AG04449 (cell line): ENCODE data around the gene FAM89B.

ENCODE experiments used
- CTCF ChIA-PET: fragments of 350-600 bp; formaldehyde crosslinking; extraction: SDS; loops from one replicate; lab custom pipeline; 2021; ENCODE audit warnings: antibody characterized with exemption; lab: Yijun Ruan, JAX
- POLR2A ChIA-PET: fragments of 400-600, 350-600 bp; formaldehyde crosslinking; extraction: SDS; loops from one replicate; lab custom pipeline; 2020; ENCODE audit warnings: antibody characterized with exemption, inconsistent platforms; lab: Yijun Ruan, JAX
- DNase-seq: peaks from one replicate; pipeline ENCODE4 v3.0.0-alpha.2; 2010; ENCODE audit warnings: low read depth, low spot score
- H3K4me3 ChIP-seq: 2 replicates; pipeline ENCODE4 v1.5.1; 2011; ENCODE audit warnings: low read depth, mild to moderate bottlenecking, control low read depth, low read length
- TF ChIP-seq, protein P1 (sequence below): IDR thresholded peaks from one replicate; pipeline ENCODE4 v1.5.1; 2011; ENCODE audit warnings: mild to moderate bottlenecking, moderate library complexity, low read length, control low read depth, inconsistent platforms; ENCODE audit not compliant: insufficient read depth; ENCODE audit errors: missing control alignments

Gene FAM89B

DNA sequence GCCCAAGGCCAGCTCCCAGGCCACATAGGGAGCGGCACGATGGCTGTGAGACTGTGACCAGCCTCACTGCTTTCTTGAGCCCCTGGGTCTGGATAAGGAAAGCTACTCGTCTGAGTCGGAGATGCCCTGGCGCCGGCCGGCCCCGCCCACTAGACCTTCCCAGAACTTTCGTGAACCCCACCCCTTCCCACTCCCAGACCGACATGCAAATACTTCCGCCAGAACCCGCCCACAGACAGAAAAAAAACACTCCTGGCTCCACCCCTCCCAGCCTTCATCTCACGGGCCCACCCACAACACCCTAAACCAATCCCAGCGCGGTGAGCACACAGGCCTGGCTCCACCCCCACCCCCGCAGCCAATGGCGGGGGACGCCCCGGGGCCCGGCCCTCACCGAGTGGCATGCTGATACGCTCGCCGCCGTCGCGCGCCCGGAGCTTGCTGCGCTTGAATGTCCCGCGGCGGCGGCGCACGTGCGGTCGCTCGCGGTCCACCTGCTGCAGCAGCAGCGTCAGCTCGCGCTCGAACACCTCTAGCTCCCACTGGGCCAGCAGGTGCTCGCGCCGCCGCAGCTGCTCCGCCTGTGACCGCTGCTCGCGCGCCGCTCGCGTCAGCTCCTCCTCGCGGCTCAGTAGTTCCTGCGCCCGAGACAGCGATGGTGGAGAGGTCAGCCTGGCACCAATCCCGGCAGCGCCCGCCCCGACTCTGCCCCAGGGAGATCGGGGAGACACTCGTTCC lies 34.7 kb downstream of the FAM89B start:
- DNase-seq: peak; percentile 59
- ChIA-PET POLR2A (interaction anchor here (0.7 to 1.1 kb wide), 3 partner anchors 8 to 23 kb away, joined by 3 to 5 read pairs (median 4); partner anchors contain the start of gene PCNX3), CTCF (interaction anchor here (1.3 to 14.3 kb wide), 3 partner anchors 13 to 66 kb away, joined by 3 to 134 read pairs (median 18); partner anchors contain the start of gene KCNK7)
- TF ChIP-seq, protein P1, sequence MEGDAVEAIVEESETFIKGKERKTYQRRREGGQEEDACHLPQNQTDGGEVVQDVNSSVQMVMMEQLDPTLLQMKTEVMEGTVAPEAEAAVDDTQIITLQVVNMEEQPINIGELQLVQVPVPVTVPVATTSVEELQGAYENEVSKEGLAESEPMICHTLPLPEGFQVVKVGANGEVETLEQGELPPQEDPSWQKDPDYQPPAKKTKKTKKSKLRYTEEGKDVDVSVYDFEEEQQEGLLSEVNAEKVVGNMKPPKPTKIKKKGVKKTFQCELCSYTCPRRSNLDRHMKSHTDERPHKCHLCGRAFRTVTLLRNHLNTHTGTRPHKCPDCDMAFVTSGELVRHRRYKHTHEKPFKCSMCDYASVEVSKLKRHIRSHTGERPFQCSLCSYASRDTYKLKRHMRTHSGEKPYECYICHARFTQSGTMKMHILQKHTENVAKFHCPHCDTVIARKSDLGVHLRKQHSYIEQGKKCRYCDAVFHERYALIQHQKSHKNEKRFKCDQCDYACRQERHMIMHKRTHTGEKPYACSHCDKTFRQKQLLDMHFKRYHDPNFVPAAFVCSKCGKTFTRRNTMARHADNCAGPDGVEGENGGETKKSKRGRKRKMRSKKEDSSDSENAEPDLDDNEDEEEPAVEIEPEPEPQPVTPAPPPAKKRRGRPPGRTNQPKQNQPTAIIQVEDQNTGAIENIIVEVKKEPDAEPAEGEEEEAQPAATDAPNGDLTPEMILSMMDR: no peak
- peak overlapping the region; percentile 40 for H3K4me3 ChIP-seq

DNA sequence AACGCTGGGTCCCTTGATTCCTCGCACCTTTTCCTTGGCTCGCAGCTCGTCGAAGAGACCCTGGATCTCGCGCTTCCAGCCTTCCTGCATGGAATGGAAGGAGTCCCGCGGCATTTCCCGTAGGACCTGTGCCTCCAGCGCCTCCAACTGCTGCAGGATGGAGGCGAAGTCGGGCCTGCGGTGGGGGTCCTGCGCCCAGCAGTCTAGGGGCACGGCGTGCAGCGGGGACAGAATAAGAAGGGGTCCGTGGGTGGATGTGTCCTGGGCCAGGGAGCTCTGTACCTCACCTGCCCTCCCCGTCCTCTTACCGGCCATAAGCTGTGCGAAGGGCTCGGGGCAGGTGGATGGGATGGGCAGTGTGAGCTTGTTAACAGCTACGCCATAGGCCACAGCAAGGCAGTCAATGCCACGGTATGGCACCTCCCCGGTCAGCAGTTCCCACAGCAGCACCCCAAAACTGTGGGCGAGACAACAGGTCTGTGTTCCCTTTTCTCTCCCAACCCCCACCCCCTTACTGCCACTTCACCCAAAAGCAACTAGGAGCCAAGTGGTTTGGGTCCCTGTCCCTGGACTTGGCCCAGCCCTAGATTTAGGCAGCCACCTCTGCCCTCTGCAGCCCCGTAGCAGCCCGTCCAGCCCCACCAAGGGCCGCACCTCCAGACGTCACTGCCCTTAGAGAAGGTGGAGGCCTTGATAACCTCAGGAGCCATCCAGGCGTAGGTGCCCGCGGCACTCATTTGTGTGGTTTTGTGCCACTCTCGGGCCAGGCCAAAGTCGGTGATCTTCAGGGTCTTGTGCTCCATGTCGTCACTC lies 35.5 kb downstream of the FAM89B start:
- H3K4me3 ChIP-seq: peak overlapping the region; percentile 40
- DNase-seq: no peak
- TF ChIP-seq, protein P1: no peak
- CTCF ChIA-PET: interaction anchor here (1.3 to 14.3 kb wide), 4 partner anchors 14 to 67 kb away, joined by 3 to 134 read pairs (median 12); partner anchors contain the start of genes EHBP1L1 and KCNK7
- POLR2A ChIA-PET: interaction anchor here (0.8 to 1.1 kb wide), 2 partner anchors 15 to 24 kb away, joined by 4 to 5 read pairs; no protein-coding TSS in a partner anchor

DNA sequence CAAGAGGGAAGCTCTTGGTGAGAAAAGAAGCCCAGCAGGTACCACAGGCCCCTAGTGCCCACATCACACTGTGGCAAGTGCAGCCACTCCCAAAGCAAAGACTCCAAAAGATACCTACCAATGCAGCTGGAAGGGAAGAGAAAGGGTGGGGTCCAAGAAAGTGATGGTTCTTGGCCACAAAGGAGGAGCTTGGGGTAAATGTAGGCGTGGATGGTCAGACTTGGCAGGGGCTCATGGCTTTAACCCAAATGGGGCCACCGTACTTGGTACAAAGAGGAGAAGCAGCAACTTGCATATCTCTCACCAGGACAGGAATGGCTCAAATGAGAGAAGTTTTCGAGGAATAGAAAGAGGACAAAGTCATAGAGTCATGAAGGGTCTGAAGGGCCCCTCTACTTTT lies 36.9 kb downstream of the FAM89B start:
- CTCF ChIA-PET: interaction anchor here (0.7 to 14.3 kb wide), 7 partner anchors 15 to 68 kb away, joined by 3 to 134 read pairs (median 4); partner anchors contain the start of genes EHBP1L1, KCNK7 and ZNRD2
- TF ChIP-seq, protein P1: no peak
- DNase-seq: no peak
- POLR2A ChIA-PET: no interaction called here
- H3K4me3 ChIP-seq: no peak overlapping the region

DNA sequence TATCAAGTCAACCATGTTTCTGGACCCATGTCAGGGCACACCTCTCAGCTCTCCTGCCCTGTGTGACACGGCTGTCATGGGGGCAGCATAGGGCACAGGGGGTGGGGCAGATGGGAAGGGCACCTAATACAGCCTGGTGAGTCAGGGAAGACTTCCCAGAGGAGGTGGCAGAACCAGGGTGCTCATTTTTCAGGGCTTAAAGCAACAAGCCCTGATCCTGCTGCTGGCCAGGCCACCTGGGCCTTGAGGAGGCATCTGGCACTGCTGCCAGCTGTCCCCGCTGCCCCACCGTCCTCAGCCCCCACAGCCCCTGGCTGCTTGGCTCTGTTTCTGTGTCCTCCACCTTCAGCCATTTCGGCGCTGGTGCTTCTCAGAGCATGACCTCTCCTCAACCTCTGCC lies 37.3 kb downstream of the FAM89B start:
- ChIA-PET POLR2A (no interaction called here), CTCF (interaction anchor here (0.7 to 14.3 kb wide), 7 partner anchors 16 to 69 kb away, joined by 3 to 134 read pairs (median 4); partner anchors contain the start of genes EHBP1L1, KCNK7 and ZNRD2)

DNA sequence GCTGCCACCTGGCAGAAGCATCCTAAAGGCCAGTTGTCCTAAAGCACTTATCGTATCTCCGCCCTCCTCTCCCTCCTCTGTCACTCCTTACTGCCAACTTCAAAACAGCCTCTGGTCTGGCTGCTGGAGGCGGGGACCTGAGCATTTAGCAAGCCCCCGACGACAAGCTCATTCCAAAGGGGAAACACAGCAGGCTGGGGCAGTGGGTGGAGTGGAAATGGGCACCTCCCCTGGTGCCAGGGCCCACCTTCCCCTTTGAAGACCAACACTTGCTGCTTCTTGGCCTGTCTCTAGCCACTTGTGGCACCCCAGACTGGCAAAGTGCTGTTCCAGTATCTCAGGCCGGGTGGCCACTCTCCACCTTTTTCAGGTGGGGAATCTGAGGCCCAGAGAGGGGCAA lies 38.1 kb downstream of the FAM89B start:
- no peak overlapping the region for H3K4me3 ChIP-seq
- CTCF ChIA-PET: interaction anchor here (0.7 to 14.3 kb wide), 3 partner anchors 10 to 33 kb away, joined by 3 to 134 read pairs (median 3); partner anchors contain the start of gene KCNK7
- POLR2A ChIA-PET: no interaction called here
- no peak for DNase-seq
- TF ChIP-seq, protein P1: no peak

More for the DNA sequence above, 37.3 kb downstream of the FAM89B start:
- DNase-seq: no peak
- TF ChIP-seq, protein P1: no peak
- no peak overlapping the region for H3K4me3 ChIP-seq
